Esophagus (tissue), 2 donors: ENCODE measurements around the gene CATSPERZ. TPM values are rescaled to one million over a fixed set of nuclear protein-coding genes. Genes with fewer than 3 reads are reported as not detected.

Experiments used
- H3K27ac ChIP-seq, 2 donors: one replicate each; pipeline ENCODE4 v1.5.1; 2013; ENCODE audit warnings: low read depth in 2 of 2, mild to moderate bottlenecking in 2 of 2, inconsistent platforms in 1 of 2, low read length in 1 of 2, moderate library complexity in 1 of 2
- H3K27me3 ChIP-seq, 2 donors: one replicate each; pipeline ENCODE4 v1.6.1; 2013; ENCODE audit warnings: low read length in 2 of 2, control low read depth in 1 of 2, mild to moderate bottlenecking in 1 of 2; ENCODE audit not compliant: insufficient read depth in 2 of 2, control insufficient read depth in 1 of 2
- H3K36me3 ChIP-seq, 2 donors: one replicate each; pipeline ENCODE4 v1.6.1; 2013; ENCODE audit warnings: low read length in 1 of 2; ENCODE audit not compliant: control insufficient read depth in 2 of 2, insufficient read depth in 2 of 2
- H3K4me1 ChIP-seq, 2 donors: one replicate each; pipeline ENCODE4 v1.6.1; 2013; ENCODE audit warnings: low read length in 1 of 2; ENCODE audit not compliant: control insufficient read depth in 2 of 2, insufficient read depth in 2 of 2
- H3K4me3 ChIP-seq, 2 donors: one replicate each; pipeline ENCODE4 v1.5.1; 2013; ENCODE audit warnings: low read length in 2 of 2, mild to moderate bottlenecking in 2 of 2, low read depth in 1 of 2, moderate library complexity in 1 of 2
- H3K9me3 ChIP-seq, 2 donors: one replicate each; pipeline ENCODE4 v1.6.1; 2013; ENCODE audit warnings: mild to moderate bottlenecking in 2 of 2, low read depth in 1 of 2, low read length in 1 of 2, moderate library complexity in 1 of 2; ENCODE audit not compliant: control insufficient read depth in 2 of 2, insufficient read depth in 1 of 2
- WGBS, 2 donors: extraction: QIAGEN DNeasy Blood & Tissue Kit; methylation state at CpG; one replicate each; pipeline ENCODE4 v1.1.7; 2013; 5-methylcytosine and 5-hydroxymethylcytosine counted together
- polyA plus RNA-seq, 2 donors: library from polyadenylated mRNA; stranded (reverse); fragments of 200-250 nt; gene quantifications; one replicate each; pipeline ENCODE4 v1.2.3, GENCODE V29; 2013
- donor health status: healthy with polysubstance abuse.
- donor health status: Bipolar disorder and iron deficiency.

CATSPERZ gene
- polyA plus RNA-seq, result under 1 TPM; 0.37 to 0.39 TPM

DNA sequence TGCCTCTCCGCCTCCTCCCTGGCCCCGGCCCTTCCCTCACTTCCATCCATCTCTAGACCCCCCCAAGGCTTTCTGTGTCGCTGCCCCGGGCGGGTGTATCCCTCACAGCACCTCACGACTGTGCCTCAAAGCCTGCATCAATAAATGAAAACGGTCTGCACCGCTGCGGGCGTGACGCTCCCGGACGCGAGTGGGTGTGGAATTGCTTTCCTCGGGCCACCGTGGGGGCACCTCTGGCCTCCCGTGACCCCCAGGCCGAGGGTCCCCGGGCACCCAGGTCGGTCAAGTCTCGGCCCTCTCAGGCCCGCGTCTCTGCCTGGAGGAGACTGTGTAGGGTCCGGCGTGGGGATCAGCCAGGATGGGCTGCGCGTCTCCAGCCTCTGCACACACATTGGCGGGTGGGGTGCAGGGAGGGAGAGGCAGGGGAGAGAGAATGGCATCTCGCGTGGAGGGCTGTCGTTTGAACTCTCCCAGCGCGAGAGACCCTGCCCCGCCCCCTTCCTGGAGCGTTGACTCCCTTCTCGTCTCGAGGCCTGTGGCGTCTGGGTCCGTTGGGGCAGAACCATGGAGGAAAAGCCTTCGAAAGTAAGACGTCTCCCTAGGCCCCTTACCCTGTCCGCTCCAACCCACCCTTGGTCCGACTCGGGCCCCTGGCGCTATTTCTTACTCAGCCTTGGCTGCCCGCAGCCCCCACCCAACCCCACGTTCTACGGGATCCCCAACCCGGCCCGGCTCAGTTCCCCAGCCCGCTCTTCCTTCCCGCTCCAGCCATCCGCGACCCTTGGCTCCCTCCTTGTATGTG is at the start of gene CATSPERZ:
Gene CATSPERZ, plus strand, starts transcription at position 512 of the 802 bp plus-strand sequence. Its CDS starts 53 bp downstream, at position 565.
- H3K9me3 ChIP-seq, result no peaks in the 10 kb centered on the region
- peaks cover 0 to 10% of the 10 kb centered on the region in 2 donors for H3K27me3 ChIP-seq
- H3K4me1 ChIP-seq, result peaks cover 0 to 16% of the 10 kb centered on the region in 2 donors
- 5 to 8% methylated on average over 45 to 54 of the region's 54 CpGs for WGBS, 2 donors
- peak within 1 kb of the TSS in 1 of 2 donors; percentile 26 for H3K27ac ChIP-seq
- H3K36me3 ChIP-seq, result no peaks in the 10 kb centered on the region
- peak within 1 kb of the TSS; percentile 7 to 26 for H3K4me3 ChIP-seq

DNA sequence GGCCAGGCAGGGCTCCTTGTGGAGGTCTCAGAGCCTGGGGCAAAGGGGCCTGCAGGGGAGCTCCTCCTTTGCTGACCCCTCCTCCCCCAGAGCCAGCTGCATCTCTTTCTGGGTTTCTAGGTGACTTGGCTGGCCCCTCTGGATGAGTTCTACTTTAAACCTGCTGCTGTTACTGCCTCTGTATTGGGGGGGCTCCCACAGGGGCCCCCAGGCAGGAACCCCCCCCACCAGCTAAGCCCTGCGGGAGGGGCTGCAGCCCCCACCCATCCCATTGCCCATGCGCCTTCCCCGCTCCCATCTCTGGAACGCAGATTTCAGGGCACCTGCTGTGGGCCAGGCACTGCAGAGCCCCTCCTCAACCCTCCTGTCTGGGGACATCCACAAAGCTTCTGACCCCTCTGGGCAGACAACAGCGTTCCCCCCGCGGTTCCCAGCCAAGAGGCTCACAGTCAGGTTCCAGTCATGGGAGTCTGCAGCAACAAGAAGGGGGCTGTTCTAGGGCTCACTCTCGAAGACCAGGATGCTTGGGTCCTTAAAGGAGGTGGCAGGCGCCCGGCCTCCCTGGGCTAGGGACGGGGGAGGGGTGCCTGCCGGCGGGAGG is 49.6 kb upstream of the CATSPERZ start:
- H3K4me1 ChIP-seq, result peaks cover 6 to 14% of the 10 kb centered on the region in 2 donors
- no peaks in the 10 kb centered on the region for H3K27me3 ChIP-seq
- H3K36me3 ChIP-seq, result peaks cover 0 to 12% of the 10 kb centered on the region in 2 donors
- no peak overlapping the region for H3K27ac ChIP-seq
- WGBS, 2 donors, result 21 to 23% methylated on average over 12 to 13 of the region's 13 CpGs
- peak overlapping the region; percentile 52 to 85 for H3K4me3 ChIP-seq
- H3K9me3 ChIP-seq, result no peaks in the 10 kb centered on the region

- Histone ChIP-seq H3K36me3 (peaks cover 0 to 18% of the 10 kb centered on the region in 2 donors), H3K27me3 (no peaks in the 10 kb centered on the region), H3K4me3 (peak within 1 kb of the TSS; percentile 75 to 85), H3K9me3 (no peaks in the 10 kb centered on the region), H3K27ac (peak within 1 kb of the TSS; percentile 64 to 84), H3K4me1 (peaks cover 6 to 14% of the 10 kb centered on the region in 2 donors)
- 1% methylated on average over 66 to 75 of the region's 75 CpGs for WGBS, 2 donors
Observed at GRCh38 chr11:64251016-64251752, 49.0 kb upstream of the CATSPERZ start, which contains the start of gene PLCB3. TSS of gene PLCB3 (plus strand) at chr11:64251530. CDS start at chr11:64251650, 120 bp downstream.

- H3K27ac ChIP-seq, result peak overlapping the region; percentile 64 to 84
- H3K36me3 ChIP-seq, result peaks cover 3 to 23% of the 10 kb centered on the region in 2 donors
- no peaks in the 10 kb centered on the region for H3K9me3 ChIP-seq
- H3K27me3 ChIP-seq, result no peaks in the 10 kb centered on the region
- H3K4me1 ChIP-seq, result peaks cover 6 to 14% of the 10 kb centered on the region in 2 donors
- H3K4me3 ChIP-seq, result peak overlapping the region; percentile 75 to 85
- 0 to 1% methylated on average over 18 of the region's 18 CpGs for WGBS, 2 donors
Observed at GRCh38 chr11:64251753-64252002, 48.5 kb upstream of the CATSPERZ start.

DNA sequence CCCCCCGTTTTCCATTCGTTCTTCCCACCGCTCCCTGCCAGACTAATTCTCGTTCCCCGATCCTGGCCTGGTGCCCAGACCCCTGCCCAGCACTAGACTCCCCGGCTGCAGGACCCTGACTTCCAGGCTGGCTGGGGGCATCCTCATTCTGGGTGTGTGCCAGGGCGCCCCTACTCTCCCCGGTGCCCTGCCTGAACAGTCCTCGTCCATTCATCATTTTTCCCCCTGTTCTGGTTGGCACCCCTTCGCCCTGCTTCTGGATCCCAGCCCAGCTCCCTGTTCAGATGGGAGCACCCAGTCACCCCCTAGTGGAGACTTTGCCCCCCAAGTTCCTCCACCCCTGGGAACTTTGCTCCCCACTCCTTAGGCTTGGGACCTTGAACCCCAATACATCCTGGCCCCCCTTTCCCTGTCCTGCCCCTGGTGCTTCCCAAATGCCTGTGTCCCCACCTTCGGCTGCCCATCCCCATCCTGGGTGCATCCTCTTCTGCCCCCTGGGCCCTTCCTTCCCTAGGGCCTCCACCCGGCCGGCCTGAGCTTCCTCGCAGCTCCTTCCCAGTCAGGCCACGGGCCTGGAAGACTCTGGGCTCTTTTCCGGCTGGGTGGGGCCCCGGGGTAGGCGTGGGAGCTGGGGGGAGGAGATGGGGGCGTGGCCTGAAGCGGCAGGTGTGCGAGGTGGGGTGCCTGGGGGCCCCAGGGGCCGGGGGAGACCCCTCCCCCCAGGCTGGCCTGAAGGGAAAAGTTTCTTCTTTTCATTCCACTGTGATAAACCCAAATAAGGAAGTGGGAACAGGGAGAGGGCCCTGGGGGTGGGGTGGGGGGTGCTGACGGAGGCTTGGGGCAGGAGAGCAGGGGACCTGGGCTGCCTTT is 47.9 kb upstream of the CATSPERZ start:
- Histone ChIP-seq H3K27ac (peak overlapping the region; percentile 64 to 84), H3K9me3 (no peaks in the 10 kb centered on the region), H3K36me3 (peaks cover 4 to 24% of the 10 kb centered on the region in 2 donors), H3K27me3 (no peaks in the 10 kb centered on the region), H3K4me3 (peak overlapping the region; percentile 75 to 85), H3K4me1 (peaks cover 6 to 14% of the 10 kb centered on the region in 2 donors)
- WGBS, 2 donors, result 5% methylated on average over 23 of the region's 23 CpGs

DNA sequence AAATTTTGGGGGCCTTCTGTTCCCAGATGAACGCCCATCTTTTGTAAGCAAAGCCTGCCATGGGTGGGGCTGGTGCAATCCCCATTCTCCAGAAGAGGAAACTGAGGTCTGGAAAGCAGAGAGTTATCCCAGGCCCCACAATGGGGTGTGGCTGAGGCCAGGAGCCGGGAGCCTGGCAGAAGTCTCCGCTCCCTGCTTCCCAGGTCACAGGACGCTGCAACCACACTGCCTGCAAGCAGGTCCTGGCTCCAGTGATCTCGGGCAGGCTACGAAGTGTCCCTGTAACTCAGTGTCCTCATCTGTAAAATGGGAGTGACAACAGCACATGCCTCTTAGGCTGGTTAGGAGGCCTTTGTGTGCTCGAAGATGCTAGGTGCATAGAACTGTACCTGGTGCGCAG is 47.1 kb upstream of the CATSPERZ start:
- peaks cover 6 to 14% of the 10 kb centered on the region in 2 donors for H3K4me1 ChIP-seq
- peak overlapping the region in 1 of 2 donors; percentile 85 for H3K4me3 ChIP-seq
- peak overlapping the region in 1 of 2 donors; percentile 45 for H3K27ac ChIP-seq
- no peaks in the 10 kb centered on the region for H3K27me3 ChIP-seq
- 69 to 70% methylated on average over 8 of the region's 8 CpGs for WGBS, 2 donors
- H3K9me3 ChIP-seq, result no peaks in the 10 kb centered on the region
- H3K36me3 ChIP-seq, result peaks cover 4 to 25% of the 10 kb centered on the region in 2 donors

DNA sequence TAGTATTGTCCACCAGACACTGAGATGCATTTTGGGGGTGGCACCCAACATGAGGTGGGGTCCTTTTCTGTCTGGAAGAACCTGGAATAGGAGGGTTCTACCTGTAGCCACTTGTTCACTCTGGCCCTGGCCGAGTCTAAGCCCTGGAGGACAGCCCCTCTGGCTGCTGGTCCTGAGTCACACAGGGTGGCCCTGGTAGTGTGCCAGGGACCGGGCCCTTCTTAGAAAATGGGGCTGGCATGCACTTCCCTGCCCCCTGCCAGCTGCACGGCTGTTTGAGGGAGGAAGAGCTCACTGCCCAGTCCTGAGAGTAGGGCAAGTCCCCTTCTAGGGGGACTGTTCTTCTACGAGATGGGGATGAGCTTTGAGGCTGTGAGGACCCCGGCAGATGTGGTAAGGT is 46.7 kb upstream of the CATSPERZ start:
- H3K27ac ChIP-seq, result no peak overlapping the region

DNA sequence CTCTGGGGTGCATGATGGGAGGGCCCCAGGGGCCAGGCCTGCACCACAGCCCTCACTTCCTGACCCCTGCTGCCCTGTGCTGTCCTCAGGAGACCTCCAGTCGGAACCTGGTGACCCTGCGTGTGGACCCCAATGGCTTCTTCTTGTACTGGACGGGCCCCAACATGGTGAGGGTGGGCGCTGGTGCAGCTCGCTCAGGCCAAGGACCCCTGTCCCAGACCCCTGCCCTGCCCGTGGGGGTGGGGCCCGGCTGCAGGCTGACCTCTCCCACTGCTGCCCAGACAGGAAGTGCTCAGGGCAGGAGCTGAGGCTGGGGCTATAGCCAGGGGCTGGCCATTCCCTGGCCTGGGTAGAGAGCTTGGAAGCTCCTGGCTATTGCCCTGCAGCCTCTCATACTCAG is 45.8 kb upstream of the CATSPERZ start:
- Histone ChIP-seq H3K36me3 (peaks cover 8 to 36% of the 10 kb centered on the region in 2 donors), H3K4me1 (peaks cover 6 to 14% of the 10 kb centered on the region in 2 donors), H3K27me3 (no peaks in the 10 kb centered on the region), H3K27ac (no peak overlapping the region), H3K9me3 (no peaks in the 10 kb centered on the region), H3K4me3 (no peak overlapping the region)
- 89 to 94% methylated on average over 7 of the region's 7 CpGs for WGBS, 2 donors

More for the DNA sequence above, 46.7 kb upstream of the CATSPERZ start:
- 43 to 48% methylated on average over 5 of the region's 5 CpGs for WGBS, 2 donors
- peaks cover 4 to 29% of the 10 kb centered on the region in 2 donors for H3K36me3 ChIP-seq
- no peaks in the 10 kb centered on the region for H3K27me3 ChIP-seq
- no peak overlapping the region for H3K4me3 ChIP-seq
- H3K9me3 ChIP-seq, result no peaks in the 10 kb centered on the region
- peaks cover 6 to 14% of the 10 kb centered on the region in 2 donors for H3K4me1 ChIP-seq
